Dendritic cell treated with granulocyte-macrophage colony-stimulating factor and Interleukin-4, amounts not matched to agents 40 ng/mL and 50 ng/mL, for 4 days (primary cell): ENCODE data around the gene MACO1.

Source experiments
- H3K27ac Mint-ChIP-seq: one replicate; pipeline ENCODE4 v1.8.0; 2022; ENCODE audit warnings: mild to moderate bottlenecking, mixed read lengths
- H3K27me3 Mint-ChIP-seq: one replicate; pipeline ENCODE4 v1.8.0; 2022; ENCODE audit warnings: mild to moderate bottlenecking, mixed read lengths
- H3K36me3 Mint-ChIP-seq: one replicate; pipeline ENCODE4 v1.8.0; 2022; ENCODE audit warnings: low read depth, mixed read lengths
- H3K4me1 Mint-ChIP-seq: one replicate; pipeline ENCODE4 v1.8.0; 2022; ENCODE audit warnings: low read depth, mixed read lengths
- H3K4me3 Mint-ChIP-seq: one replicate; pipeline ENCODE4 v1.8.0; 2022; ENCODE audit warnings: mild to moderate bottlenecking, moderate library complexity, mixed read lengths
- H3K9me3 Mint-ChIP-seq: one replicate; pipeline ENCODE4 v1.8.0; 2022; ENCODE audit warnings: mixed read lengths
- intact Hi-C: fragments of 100-400 bp; cut with micrococcal nuclease; formaldehyde crosslinking; loops from one replicate; pipeline ENCODE4 v1.15.0; 2022

MACO1 gene

GRCh38 chr1:25545767-25546166, 115.1 kb downstream of the MACO1 start:
- Mint-ChIP-seq H3K9me3 (no peaks in the 10 kb centered on the region), H3K4me1 (peaks cover 51% of the 10 kb centered on the region), H3K4me3 (no peak overlapping the region), H3K27ac (no peak overlapping the region), H3K27me3 (peaks cover 11% of the 10 kb centered on the region), H3K36me3 (no peaks in the 10 kb centered on the region)
- intact Hi-C loops = loop anchor here (10.0 kb wide), 1 partner anchor 69 kb away; the partner anchor contains the start of gene MAN1C1

- Mint-ChIP-seq H3K36me3 (no peaks in the 10 kb centered on the region), H3K27me3 (peaks cover 11% of the 10 kb centered on the region), H3K27ac (no peak overlapping the region), H3K4me1 (peaks cover 55% of the 10 kb centered on the region), H3K4me3 (no peak overlapping the region), H3K9me3 (no peaks in the 10 kb centered on the region)
- intact Hi-C loops = loop anchor here (10.0 kb wide), 1 partner anchor 69 kb away; the partner anchor contains the start of gene MAN1C1
Measured at GRCh38 chr1:25546193-25546592, 115.5 kb downstream of the MACO1 start.

GRCh38 chr1:25548601-25549000, 117.9 kb downstream of the MACO1 start:
- Mint-ChIP-seq H3K4me1 (peaks cover 73% of the 10 kb centered on the region), H3K9me3 (no peaks in the 10 kb centered on the region), H3K36me3 (no peaks in the 10 kb centered on the region), H3K4me3 (no peak overlapping the region), H3K27me3 (peaks cover 6% of the 10 kb centered on the region), H3K27ac (no peak overlapping the region)
- intact Hi-C loops = loop anchor here (10.0 kb wide), 1 partner anchor 66 kb away; the partner anchor contains the start of gene MAN1C1

GRCh38 chr1:25549273-25550154, 118.8 kb downstream of the MACO1 start:
- intact Hi-C loops = loop anchor here (10.0 kb wide), 1 partner anchor 65 kb away; the partner anchor contains the start of gene MAN1C1
- Mint-ChIP-seq H3K27ac (peak overlapping the region; percentile 67), H3K4me3 (peak overlapping the region; percentile 33), H3K9me3 (no peaks in the 10 kb centered on the region), H3K4me1 (peaks cover 78% of the 10 kb centered on the region), H3K36me3 (peaks cover 2% of the 10 kb centered on the region), H3K27me3 (peaks cover 4% of the 10 kb centered on the region)
